HepG2 (cell line): ENCODE results near the gene ADRM1. TPM values are rescaled to one million over a fixed set of nuclear protein-coding genes. Genes with fewer than 3 reads are reported as not detected.

ENCODE experiments used
- ARID5B ChIP-seq: IDR thresholded peaks from 2 replicates; pipeline ENCODE4 v1.4.0; 2020; ENCODE audit warnings: mild to moderate bottlenecking, missing genetic modification reagents
- ATF5 ChIP-seq: sonication (generic); formaldehyde crosslinking; IDR thresholded peaks from 2 replicates; pipeline ENCODE4 v1.4.0; 2020; ENCODE audit warnings: mild to moderate bottlenecking, low read depth, missing genetic modification reagents
- BCL3 ChIP-seq: sonication (generic); formaldehyde crosslinking; IDR thresholded peaks from 2 replicates; pipeline ENCODE4 v1.5.1; 2020; ENCODE audit warnings: mild to moderate bottlenecking, missing genetic modification reagents, moderate library complexity
- BHLHE40 ChIP-seq: IDR thresholded peaks from 2 replicates; pipeline ENCODE4 v1.6.1; 2011; ENCODE audit warnings: low read length, improper control_type of control experiment
- KDM6A ChIP-seq: IDR thresholded peaks from 2 replicates; pipeline ENCODE4 v1.6.1; 2016; ENCODE audit warnings: low read depth
- LBX2 ChIP-seq: sonication (generic); formaldehyde crosslinking; IDR thresholded peaks from 2 replicates; pipeline ENCODE4 v1.5.0; 2020; ENCODE audit warnings: missing genetic modification reagents, mild to moderate bottlenecking, borderline replicate concordance
- MXI1 ChIP-seq: IDR thresholded peaks from 3 replicates; pipeline ENCODE4 v1.6.1; 2012; ENCODE audit warnings: low read depth, low read length, inconsistent platforms, borderline replicate concordance
- NFKBIZ ChIP-seq: IDR thresholded peaks from 2 replicates; pipeline ENCODE4 v1.6.1; 2018; ENCODE audit warnings: missing genetic modification reagents, missing compliant biosample characterization
- PREB ChIP-seq: sonication (generic); formaldehyde crosslinking; IDR thresholded peaks from 2 replicates; pipeline ENCODE4 v1.4.0; 2020; ENCODE audit warnings: missing genetic modification reagents
- TFAP4 ChIP-seq: sonication (generic); IDR thresholded peaks from 2 replicates; pipeline ENCODE4 v1.6.1; 2016; ENCODE audit warnings: low read depth, borderline replicate concordance
- TFE3 ChIP-seq: IDR thresholded peaks from 2 replicates; pipeline ENCODE4 v1.6.1; 2016
- ZBTB34 ChIP-seq: sonication (generic); formaldehyde crosslinking; IDR thresholded peaks from 2 replicates; pipeline ENCODE4 v1.8.0; 2022; ENCODE audit warnings: mild to moderate bottlenecking, missing genetic modification reagents
- ZNF256 ChIP-seq: sonication (generic); formaldehyde crosslinking; conservative IDR thresholded peaks from 2 replicates; pipeline ENCODE4 v1.4.0; 2020; ENCODE audit warnings: missing genetic modification reagents
- ZNF556 ChIP-seq: sonication (generic); formaldehyde crosslinking; IDR thresholded peaks from 2 replicates; pipeline ENCODE4 v1.4.0; 2020; ENCODE audit warnings: mild to moderate bottlenecking, missing genetic modification reagents, borderline replicate concordance
- polyA plus RNA-seq, 8 experiments: library from polyadenylated mRNA; depleted of rRNA in 3 of 8; stranded (reverse) in 7 of 8; unstranded in 1 of 8; fragments of >200 nt; fragmentation: Illumina TruSeq in 4 of 8; extraction: Trizol in 4 of 8; gene quantifications; 2 replicates each; pipeline versions ENCODE4 v1.2.1 to v1.2.3, GENCODE V29; 2011 to 2016; ENCODE audit warnings: low read depth in 4 of 8, missing spikeins in 1 of 8, mixed read lengths in 1 of 8; ENCODE audit not compliant: insufficient read depth in 1 of 8
- total RNA-seq, 5 experiments: library from RNA; depleted of rRNA; stranded (reverse); fragments of >200 nt; fragmentation: Illumina TruSeq; extraction: Trizol; gene quantifications; 2 replicates each; pipeline ENCODE4 v1.2.3, GENCODE V29; 2016; ENCODE audit warnings: low read depth in 1 of 5

ADRM1 gene
- total and polyA plus RNA-seq, 2 of the 13 experiments (the other 11 are each of a cell fraction or from before 2014, with no cell fraction given) = 92.9 to 154 TPM

- 0 out of 2 replicates have a peak, but pooled peaks have one; percentile 20 for TF ChIP-seq ARID5B
- TF ChIP-seq ZNF556 = no peak
- TF ChIP-seq BHLHE40 = no peak
- no peak for TF ChIP-seq ZNF256 (CRISPR knock-in tag)
- no peak for TF ChIP-seq NFKBIZ (CRISPR knock-in tag)
- no peak for TF ChIP-seq LBX2 (CRISPR knock-in tag)
- TF ChIP-seq KDM6A (CRISPR knock-in tag) = no peak
- TF ChIP-seq ATF5 (CRISPR knock-in tag) = no peak
- TF ChIP-seq ZBTB34 (CRISPR knock-in tag) = no peak
- 0 out of 3 replicates have a peak, but pooled peaks have one; percentile 21 for TF ChIP-seq MXI1
- TF ChIP-seq TFAP4 = peak; percentile 73; the same call in 1 of the 2 replicates
- no peak for TF ChIP-seq TFE3 (CRISPR knock-in tag)
- TF ChIP-seq BCL3 = no peak
- TF ChIP-seq PREB = no peak
Measured at GRCh38 chr20:62355878-62356588, 53.2 kb downstream of the ADRM1 start (continued).
